HepG2 (cell line): Measurements from ENCODE around the gene RASA2. TPM values are rescaled to one million over a fixed set of nuclear protein-coding genes. Genes with fewer than 3 reads are reported as not detected.

Experiments used
- ATAC-seq: fragments of 200-7000 bp; cut with Tn5 transposase; 3 replicates; pipeline ENCODE4 v1.9.1; 2020; ENCODE audit warnings: mild to moderate bottlenecking, moderate library complexity
- BruUV-seq: library from RNA; stranded (reverse); fragments of 400-500 nt; replicated peaks from 2 replicates; lab custom pipeline; 2021; lab: Mats Ljungman, UMichigan
- CTCF ChIA-PET: fragments of 300-600 bp; formaldehyde crosslinking; extraction: SDS; loops from one replicate; lab custom pipeline; 2021; ENCODE audit warnings: low total read pairs, inconsistent platforms, low intra/inter-chr PET ratio; lab: Yijun Ruan, JAX
- POLR2A ChIA-PET: fragments of 350-600 bp; sonication (Branson Sonifier 250); formaldehyde crosslinking; loops from one replicate; lab custom pipeline; 2020; ENCODE audit warnings: antibody characterized with exemption, inconsistent platforms; lab: Yijun Ruan, JAX
- DNase-seq: peaks from one replicate; pipeline ENCODE4 v3.0.0-alpha.2; 2015; ENCODE audit warnings: low spot score
- FAIRE-seq: peaks from 3 replicates; lab custom pipeline; 2011; peaks lifted over from hg19 to GRCh38; lab: Jason Lieb, UNC
- H2AFZ ChIP-seq: one replicate; pipeline ENCODE4 v1.6.1; 2011; ENCODE audit warnings: low read length, inconsistent platforms
- H3K27ac ChIP-seq: fragments of 300-600 bp; 3 replicates; pipeline ENCODE4 v1.8.0; 2011; ENCODE audit warnings: mixed run types, mild to moderate bottlenecking, mixed read lengths, low read length, inconsistent platforms; ENCODE audit not compliant: insufficient read depth; ENCODE audit errors: extremely low read length
- H3K27me3 ChIP-seq, 2 experiments: fragments of 200-600 bp in 1 of 2; 2 replicates in 1 of 2; 3 replicates in 1 of 2; pipeline versions ENCODE4 v1.6.0 to v1.8.0; 2011; ENCODE audit warnings: low read length in 2 of 2, mild to moderate bottlenecking in 2 of 2, moderate library complexity in 2 of 2, inconsistent platforms in 1 of 2; ENCODE audit not compliant: insufficient read depth in 2 of 2, control insufficient read depth in 1 of 2
- H3K36me3 ChIP-seq, 2 experiments: fragments of 200-600 bp in 1 of 2; replicated peaks in 1 of 2; 2 replicates in 1 of 2; 3 replicates in 1 of 2; pipeline versions ENCODE4 v1.5.1 to v1.8.0; 2011; ENCODE audit warnings: low read length in 2 of 2, inconsistent platforms in 1 of 2; ENCODE audit not compliant: insufficient read depth in 2 of 2, control insufficient read depth in 1 of 2
- H3K4me1 ChIP-seq: 2 replicates; pipeline ENCODE4 v1.5.1; 2012; ENCODE audit warnings: low read length, inconsistent platforms; ENCODE audit not compliant: insufficient read depth
- H3K4me2 ChIP-seq: 2 replicates; pipeline ENCODE4 v1.6.0; 2011; ENCODE audit warnings: low read depth, low read length, inconsistent platforms
- H3K4me3 ChIP-seq, 3 experiments: fragments of 200-600 bp in 1 of 3; sonication (generic), shearing (Covaris generic) in 1 of 3; replicated peaks in 1 of 3; 2 replicates each; pipeline ENCODE4 v1.5.1; 2011 to 2016; ENCODE audit warnings: low read length in 3 of 3, inconsistent platforms in 2 of 3, low read depth in 2 of 3, mild to moderate bottlenecking in 2 of 3, control low read depth in 1 of 3, mixed read lengths in 1 of 3; ENCODE audit not compliant: insufficient read depth in 1 of 3
- H3K79me2 ChIP-seq: one replicate; pipeline ENCODE4 v1.6.1; 2011; ENCODE audit warnings: low read length, inconsistent platforms; ENCODE audit not compliant: insufficient read depth
- H3K9ac ChIP-seq: 2 replicates; pipeline ENCODE4 v1.6.0; 2011; ENCODE audit warnings: mild to moderate bottlenecking, low read depth, low read length, inconsistent platforms; ENCODE audit not compliant: insufficient read depth
- H3K9me3 ChIP-seq: 2 replicates; pipeline ENCODE4 v1.5.1; 2012; ENCODE audit warnings: mild to moderate bottlenecking, low read length
- H4K20me1 ChIP-seq: 2 replicates; pipeline ENCODE4 v1.6.0; 2011; ENCODE audit warnings: inconsistent platforms, mild to moderate bottlenecking, low read length, moderate library complexity; ENCODE audit not compliant: insufficient read depth
- ARNTL ChIP-seq: sonication (generic); formaldehyde crosslinking; IDR thresholded peaks from 2 replicates; pipeline ENCODE4 v1.4.0; 2020; ENCODE audit warnings: mild to moderate bottlenecking, missing genetic modification reagents
- CBFB ChIP-seq: sonication (generic); formaldehyde crosslinking; IDR thresholded peaks from 2 replicates; pipeline ENCODE4 v1.4.0; 2020; ENCODE audit warnings: missing genetic modification reagents
- ESRRA ChIP-seq: sonication (generic); formaldehyde crosslinking; IDR thresholded peaks from 2 replicates; pipeline ENCODE4 v1.5.1; 2020; ENCODE audit warnings: mild to moderate bottlenecking, low read depth, missing genetic modification reagents
- KAT7 ChIP-seq: IDR thresholded peaks from 2 replicates; pipeline ENCODE4 v1.6.1; 2018; ENCODE audit warnings: borderline replicate concordance, missing compliant biosample characterization
- NFATC3 ChIP-seq: sonication (generic); formaldehyde crosslinking; IDR thresholded peaks from 2 replicates; pipeline ENCODE4 v1.5.1; 2020; ENCODE audit warnings: mild to moderate bottlenecking, missing genetic modification reagents
- NFYC ChIP-seq: IDR thresholded peaks from 2 replicates; pipeline ENCODE4 v1.6.1; 2016; ENCODE audit warnings: missing genetic modification reagents, missing compliant biosample characterization
- SAFB2 ChIP-seq: sonication (generic); formaldehyde crosslinking; IDR thresholded peaks from 2 replicates; pipeline ENCODE4 v1.5.1; 2020; ENCODE audit warnings: missing genetic modification reagents, low read depth, mild to moderate bottlenecking, borderline replicate concordance
- SIX1 ChIP-seq: sonication (generic); formaldehyde crosslinking; IDR thresholded peaks from 2 replicates; pipeline ENCODE4 v1.4.0; 2020; ENCODE audit warnings: missing genetic modification reagents, borderline replicate concordance
- ZC3H13 ChIP-seq: sonication (generic); formaldehyde crosslinking; IDR thresholded peaks from 2 replicates; pipeline ENCODE4 v1.8.1; 2023; ENCODE audit warnings: mild to moderate bottlenecking, missing genetic modification reagents, moderate library complexity
- ZNF546 ChIP-seq: sonication (generic); formaldehyde crosslinking; conservative IDR thresholded peaks from 2 replicates; pipeline ENCODE4 v1.8.1; 2023; ENCODE audit warnings: mild to moderate bottlenecking, missing genetic modification reagents
- ZNF563 ChIP-seq: sonication (generic); formaldehyde crosslinking; IDR thresholded peaks from 2 replicates; pipeline ENCODE4 v1.8.0; 2022; ENCODE audit warnings: mild to moderate bottlenecking, moderate library complexity, missing genetic modification reagents
- ZNF777 ChIP-seq: sonication (generic); formaldehyde crosslinking; IDR thresholded peaks from 2 replicates; pipeline ENCODE4 v1.4.0; 2020; ENCODE audit warnings: missing genetic modification reagents
- ZNF790 ChIP-seq: sonication (generic); formaldehyde crosslinking; IDR thresholded peaks from 2 replicates; pipeline ENCODE4 v1.8.0; 2022; ENCODE audit warnings: missing genetic modification reagents, mild to moderate bottlenecking, borderline replicate concordance
- ZNF883 ChIP-seq: sonication (generic); formaldehyde crosslinking; IDR thresholded peaks from 2 replicates; pipeline ENCODE4 v1.5.1; 2020; ENCODE audit warnings: mild to moderate bottlenecking, missing genetic modification reagents; ENCODE audit errors: not compliant biosample characterization
- WGBS: methylation state at CpG from one replicate; pipeline ENCODE4 v1.1.6; 2017; ENCODE audit warnings: low lambda C conversion rate; 5-methylcytosine and 5-hydroxymethylcytosine counted together
- in situ Hi-C: cut with HindIII; loops from 2 replicates; pipeline ENCODE4 v1.10.0; 2017; ENCODE audit warnings: low pct_unique_long_range_greater_than_20kb; ENCODE audit not compliant: extremely low pct_ligation_motif_present
- intact Hi-C: fragments of 100-400 bp; cut with micrococcal nuclease; formaldehyde crosslinking; loops from one replicate; pipeline ENCODE4 v1.10.0; 2022; ENCODE audit not compliant: unreplicated experiment
- polyA plus RNA-seq, 8 experiments: library from polyadenylated mRNA; depleted of rRNA in 3 of 8; stranded (reverse) in 7 of 8; unstranded in 1 of 8; fragments of >200 nt; fragmentation: Illumina TruSeq in 4 of 8; extraction: Trizol in 4 of 8; gene quantifications; 2 replicates each; pipeline versions ENCODE4 v1.2.1 to v1.2.3, GENCODE V29; 2011 to 2016; ENCODE audit warnings: low read depth in 4 of 8, missing spikeins in 1 of 8, mixed read lengths in 1 of 8; ENCODE audit not compliant: insufficient read depth in 1 of 8
- total RNA-seq, 5 experiments: library from RNA; depleted of rRNA; stranded (reverse); fragments of >200 nt; fragmentation: Illumina TruSeq; extraction: Trizol; gene quantifications; 2 replicates each; pipeline ENCODE4 v1.2.3, GENCODE V29; 2016; ENCODE audit warnings: low read depth in 1 of 5
- TF ChIP-seq, protein P1 (sequence below): sonication (generic); formaldehyde crosslinking; IDR thresholded peaks from 2 replicates; pipeline ENCODE4 v1.5.1; 2020; ENCODE audit warnings: missing genetic modification reagents, mild to moderate bottlenecking, borderline replicate concordance
- TF ChIP-seq, protein P2 (sequence below): sonication (generic); formaldehyde crosslinking; IDR thresholded peaks from 2 replicates; pipeline ENCODE4 v1.4.0; 2020; ENCODE audit warnings: mild to moderate bottlenecking, missing genetic modification reagents, borderline replicate concordance
- TF ChIP-seq, protein P3 (sequence below): sonication (generic); formaldehyde crosslinking; IDR thresholded peaks from 2 replicates; pipeline ENCODE4 v1.5.1; 2020; ENCODE audit warnings: missing genetic modification reagents, mild to moderate bottlenecking, borderline replicate concordance

RASA2 gene
- total and polyA plus RNA-seq, 2 of the 13 experiments (the other 11 are each of a cell fraction or from before 2014, with no cell fraction given), result 5.4 to 8.5 TPM

DNA sequence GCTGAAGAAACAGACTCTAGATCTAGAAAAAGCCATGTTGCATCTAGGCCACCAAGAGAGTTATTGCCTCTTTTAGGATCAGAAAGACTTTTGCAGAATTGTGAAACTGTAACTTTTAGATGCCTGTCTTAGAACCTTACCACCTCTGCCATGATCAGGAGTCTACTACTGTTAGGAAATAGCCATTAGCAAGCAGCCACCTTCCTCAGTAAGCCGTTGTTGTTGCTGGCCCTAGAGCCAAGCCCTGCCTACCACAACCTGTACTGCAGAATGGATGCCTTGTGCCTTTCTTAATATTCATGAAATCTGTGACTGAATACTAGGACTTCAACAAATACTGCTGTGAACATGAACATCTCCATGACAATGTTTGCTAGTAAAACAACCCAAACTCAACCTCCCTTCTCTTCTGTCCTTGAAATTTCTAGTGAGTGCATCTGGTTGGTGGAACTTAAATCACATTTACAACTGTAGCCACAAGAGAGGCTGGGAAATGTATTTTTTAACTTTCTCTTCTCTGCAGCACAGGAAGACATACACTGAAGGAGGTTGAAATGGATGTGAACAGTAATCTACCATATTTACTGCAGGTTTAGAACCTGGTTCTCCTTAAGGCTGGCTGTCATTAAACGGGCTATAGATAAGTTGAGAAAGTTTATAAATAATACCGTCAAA is 20.7 kb downstream of the RASA2 start (continued):
- TF ChIP-seq SIX1 (CRISPR knock-in tag), result no peak
- TF ChIP-seq ZNF546 (CRISPR knock-in tag), result no peak

DNA sequence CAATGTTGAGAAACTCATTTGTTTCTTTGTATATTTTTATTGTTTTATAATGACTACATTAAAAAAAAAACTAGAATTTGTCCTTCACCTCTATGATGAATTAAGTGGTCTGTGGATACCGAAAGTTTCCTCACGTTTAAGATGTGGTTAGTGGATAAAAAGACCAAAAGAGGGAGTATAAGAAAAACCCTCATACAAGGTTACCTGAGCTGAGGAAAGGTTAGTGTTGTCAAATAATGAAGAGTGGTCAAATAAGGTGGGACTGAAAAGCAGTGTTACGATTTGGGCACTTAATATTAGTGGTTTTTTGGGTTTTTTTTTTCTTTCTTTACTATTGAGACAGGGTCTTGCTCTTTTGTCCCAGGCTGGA is 21.2 kb downstream of the RASA2 start:
- FAIRE-seq, result no peak
- ChIA-PET CTCF (no interaction called here), POLR2A (no interaction called here)
- in situ Hi-C loops, result no loop called here
- Histone ChIP-seq H3K79me2 (peaks cover 64% of the 10 kb centered on the region), H2AFZ (no peak overlapping the region), H3K4me3 (no peak overlapping the region), H3K27ac (no peak overlapping the region), H3K9ac (no peak overlapping the region), H3K27me3 (no peaks in the 10 kb centered on the region), H3K9me3 (no peaks in the 10 kb centered on the region), H4K20me1 (no peaks in the 10 kb centered on the region; the same call in 1 of the 2 replicates), H3K36me3 (peaks cover 1 to 6% of the 10 kb centered on the region in 2 experiments; a peak in 2 of 5 replicates), H3K4me1 (peaks cover 39% of the 10 kb centered on the region), H3K4me2 (no peak overlapping the region)
- no TSS peak for BruUV-seq
- no peak for ATAC-seq
- intact Hi-C loops, result no loop called here
- WGBS, result 98% methylated on average over 3 of the region's 3 CpGs
- no peak for DNase-seq
- TF ChIP-seq ZNF777 (CRISPR knock-in tag) (no peak), NFATC3 (no peak), KAT7 (no peak), ZNF563 (CRISPR knock-in tag) (no peak), ZC3H13 (CRISPR knock-in tag) (no peak), CBFB (CRISPR knock-in tag) (no peak), NFYC (CRISPR knock-in tag) (no peak), SAFB2 (CRISPR knock-in tag) (no peak), ZNF790 (CRISPR knock-in tag) (no peak), ZNF883 (CRISPR knock-in tag) (no peak), ESRRA (CRISPR knock-in tag) (no peak), ARNTL (CRISPR knock-in tag) (no peak)
- TF ChIP-seq, protein P1, sequence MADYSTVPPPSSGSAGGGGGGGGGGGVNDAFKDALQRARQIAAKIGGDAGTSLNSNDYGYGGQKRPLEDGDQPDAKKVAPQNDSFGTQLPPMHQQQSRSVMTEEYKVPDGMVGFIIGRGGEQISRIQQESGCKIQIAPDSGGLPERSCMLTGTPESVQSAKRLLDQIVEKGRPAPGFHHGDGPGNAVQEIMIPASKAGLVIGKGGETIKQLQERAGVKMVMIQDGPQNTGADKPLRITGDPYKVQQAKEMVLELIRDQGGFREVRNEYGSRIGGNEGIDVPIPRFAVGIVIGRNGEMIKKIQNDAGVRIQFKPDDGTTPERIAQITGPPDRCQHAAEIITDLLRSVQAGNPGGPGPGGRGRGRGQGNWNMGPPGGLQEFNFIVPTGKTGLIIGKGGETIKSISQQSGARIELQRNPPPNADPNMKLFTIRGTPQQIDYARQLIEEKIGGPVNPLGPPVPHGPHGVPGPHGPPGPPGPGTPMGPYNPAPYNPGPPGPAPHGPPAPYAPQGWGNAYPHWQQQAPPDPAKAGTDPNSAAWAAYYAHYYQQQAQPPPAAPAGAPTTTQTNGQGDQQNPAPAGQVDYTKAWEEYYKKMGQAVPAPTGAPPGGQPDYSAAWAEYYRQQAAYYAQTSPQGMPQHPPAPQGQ, result no peak
- TF ChIP-seq, protein P2, sequence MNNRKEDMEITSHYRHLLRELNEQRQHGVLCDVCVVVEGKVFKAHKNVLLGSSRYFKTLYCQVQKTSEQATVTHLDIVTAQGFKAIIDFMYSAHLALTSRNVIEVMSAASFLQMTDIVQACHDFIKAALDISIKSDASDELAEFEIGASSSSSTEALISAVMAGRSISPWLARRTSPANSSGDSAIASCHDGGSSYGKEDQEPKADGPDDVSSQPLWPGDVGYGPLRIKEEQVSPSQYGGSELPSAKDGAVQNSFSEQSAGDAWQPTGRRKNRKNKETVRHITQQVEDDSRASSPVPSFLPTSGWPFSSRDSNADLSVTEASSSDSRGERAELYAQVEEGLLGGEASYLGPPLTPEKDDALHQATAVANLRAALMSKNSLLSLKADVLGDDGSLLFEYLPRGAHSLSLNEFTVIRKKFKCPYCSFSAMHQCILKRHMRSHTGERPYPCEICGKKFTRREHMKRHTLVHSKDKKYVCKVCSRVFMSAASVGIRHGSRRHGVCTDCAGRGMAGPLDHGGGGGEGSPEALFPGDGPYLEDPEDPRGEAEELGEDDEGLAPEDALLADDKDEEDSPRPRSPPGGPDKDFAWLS (CRISPR knock-in tag), result no peak
- TF ChIP-seq, protein P3, sequence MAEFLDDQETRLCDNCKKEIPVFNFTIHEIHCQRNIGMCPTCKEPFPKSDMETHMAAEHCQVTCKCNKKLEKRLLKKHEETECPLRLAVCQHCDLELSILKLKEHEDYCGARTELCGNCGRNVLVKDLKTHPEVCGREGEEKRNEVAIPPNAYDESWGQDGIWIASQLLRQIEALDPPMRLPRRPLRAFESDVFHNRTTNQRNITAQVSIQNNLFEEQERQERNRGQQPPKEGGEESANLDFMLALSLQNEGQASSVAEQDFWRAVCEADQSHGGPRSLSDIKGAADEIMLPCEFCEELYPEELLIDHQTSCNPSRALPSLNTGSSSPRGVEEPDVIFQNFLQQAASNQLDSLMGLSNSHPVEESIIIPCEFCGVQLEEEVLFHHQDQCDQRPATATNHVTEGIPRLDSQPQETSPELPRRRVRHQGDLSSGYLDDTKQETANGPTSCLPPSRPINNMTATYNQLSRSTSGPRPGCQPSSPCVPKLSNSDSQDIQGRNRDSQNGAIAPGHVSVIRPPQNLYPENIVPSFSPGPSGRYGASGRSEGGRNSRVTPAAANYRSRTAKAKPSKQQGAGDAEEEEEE (CRISPR knock-in tag), result no peak
